ENCODE measurements around the gene HGS.
A peak's percentile ranks its signal among the peaks of the same experiment; 100 is the strongest.

Gene HGS

GRCh38 chr17:81706757-81707624 is 23.2 kb downstream of the HGS start:
- no peak for DNase-seq

- no peak for DNase-seq
These were observed 24.2 kb downstream of the HGS start for GRCh38 chr17:81707725-81708646.

- DNase-seq, result no peak
These were observed 25.0 kb downstream of the HGS start for GRCh38 chr17:81708739-81709185.

- no peak for DNase-seq
These were observed 26.9 kb downstream of the HGS start for GRCh38 chr17:81710514-81711308.

- peak; percentile 70 to 81 for DNase-seq
These were observed 28.1 kb downstream of the HGS start, which contains the start of gene SLC25A10 for GRCh38 chr17:81711814-81712467. Gene SLC25A10 (plus strand): TSS chr17:81712284. CDS start chr17:81712427, 143 bp downstream.

- DNase-seq, result no peak
These were observed 28.7 kb downstream of the HGS start for GRCh38 chr17:81712468-81713003.

- DNase-seq, result no peak
These were observed 29.3 kb downstream of the HGS start for GRCh38 chr17:81713004-81713555.

- no peak for DNase-seq
These were observed 30.0 kb downstream of the HGS start for GRCh38 chr17:81713556-81714411.

- DNase-seq, result no peak
These were observed 30.7 kb downstream of the HGS start for GRCh38 chr17:81714412-81715106.

- DNase-seq, result no peak
These were observed 31.5 kb downstream of the HGS start for GRCh38 chr17:81715107-81715871.

- DNase-seq, result no peak
These were observed 32.3 kb downstream of the HGS start for GRCh38 chr17:81715872-81716673.

GRCh38 chr17:81716674-81716996 is 32.8 kb downstream of the HGS start:
- DNase-seq, result no peak

GRCh38 chr17:81717049-81717765 is 33.4 kb downstream of the HGS start:
- DNase-seq, result no peak

- DNase-seq, result no peak
These were observed 33.9 kb downstream of the HGS start for GRCh38 chr17:81717766-81718089.

- DNase-seq, result no peak
These were observed 35.8 kb downstream of the HGS start for GRCh38 chr17:81719410-81720266.

- DNase-seq, result no peak
These were observed 36.7 kb downstream of the HGS start for GRCh38 chr17:81720267-81721071.

Data from activated CD4-positive, alpha-beta T cell treated with anti-CD3 and anti-CD28 coated beads for 4 hours (primary cell).